Astrocyte (in vitro differentiated cells and primary cell): ENCODE results near the gene ZYG11B. TPM values are rescaled to one million over a fixed set of nuclear protein-coding genes. Genes with fewer than 3 reads are reported as not detected.

ENCODE experiments used
- DNase-seq: peaks from one replicate; pipeline ENCODE4 v3.0.0-alpha.2; 2010; ENCODE audit warnings: low read depth
- FAIRE-seq: peaks from 2 replicates; lab custom pipeline; 2011; peaks lifted over from hg19 to GRCh38; lab: Jason Lieb, UNC
- H2AFZ ChIP-seq: 2 replicates; pipeline ENCODE4 v1.6.0; 2012; ENCODE audit warnings: low read depth, low read length, inconsistent platforms
- H3K27ac ChIP-seq: 2 replicates; pipeline ENCODE4 v1.5.1; 2011; ENCODE audit warnings: low read depth, low read length, inconsistent platforms
- H3K27me3 ChIP-seq: 2 replicates; pipeline ENCODE4 v1.6.0; 2011; ENCODE audit warnings: low read length, inconsistent platforms; ENCODE audit not compliant: insufficient read depth
- H3K36me3 ChIP-seq: 2 replicates; pipeline ENCODE4 v1.5.1; 2011; ENCODE audit warnings: low read length, inconsistent platforms; ENCODE audit not compliant: insufficient read depth
- H3K4me1 ChIP-seq: 2 replicates; pipeline ENCODE4 v1.5.1; 2011; ENCODE audit warnings: low read length, inconsistent platforms; ENCODE audit not compliant: insufficient read depth
- H3K4me2 ChIP-seq: 2 replicates; pipeline ENCODE4 v1.6.0; 2012; ENCODE audit warnings: low read length, inconsistent platforms
- H3K4me3 ChIP-seq: 2 replicates; pipeline ENCODE4 v1.5.1; 2011; ENCODE audit warnings: low read depth, mild to moderate bottlenecking, low read length, inconsistent platforms; ENCODE audit not compliant: insufficient read depth
- H3K79me2 ChIP-seq: 2 replicates; pipeline ENCODE4 v1.6.0; 2012; ENCODE audit warnings: mild to moderate bottlenecking, low read length, inconsistent platforms; ENCODE audit not compliant: insufficient read depth
- H3K9ac ChIP-seq: 2 replicates; pipeline ENCODE4 v1.6.0; 2012; ENCODE audit warnings: mild to moderate bottlenecking, low read length, inconsistent platforms
- H3K9me3 ChIP-seq: 2 replicates; pipeline ENCODE4 v1.5.1; 2012; ENCODE audit warnings: low read depth, mild to moderate bottlenecking, low read length, inconsistent platforms; ENCODE audit not compliant: insufficient read depth
- H4K20me1 ChIP-seq: 2 replicates; pipeline ENCODE4 v1.6.0; 2012; ENCODE audit warnings: low read length, inconsistent platforms; ENCODE audit not compliant: insufficient read depth
- H3K27ac Mint-ChIP-seq: one replicate; pipeline ENCODE4 v1.8.0; 2021; ENCODE audit warnings: mild to moderate bottlenecking, mixed read lengths; ENCODE audit not compliant: unreplicated experiment
- H3K27me3 Mint-ChIP-seq: one replicate; pipeline ENCODE4 v1.8.0; 2021; ENCODE audit warnings: low read depth, mixed read lengths; ENCODE audit not compliant: unreplicated experiment
- H3K36me3 Mint-ChIP-seq: one replicate; pipeline ENCODE4 v1.8.0; 2021; ENCODE audit warnings: low read depth, mixed read lengths; ENCODE audit not compliant: unreplicated experiment
- H3K4me1 Mint-ChIP-seq: one replicate; pipeline ENCODE4 v1.8.0; 2021; ENCODE audit warnings: low read depth, mixed read lengths; ENCODE audit not compliant: unreplicated experiment
- H3K4me3 Mint-ChIP-seq: one replicate; pipeline ENCODE4 v1.8.0; 2021; ENCODE audit warnings: mild to moderate bottlenecking, moderate library complexity, mixed read lengths; ENCODE audit not compliant: unreplicated experiment
- H3K9me3 Mint-ChIP-seq: one replicate; pipeline ENCODE4 v1.8.0; 2021; ENCODE audit warnings: mild to moderate bottlenecking, mixed read lengths; ENCODE audit not compliant: unreplicated experiment
- EZH2 ChIP-seq: IDR thresholded peaks from 2 replicates; pipeline ENCODE4 v1.6.1; 2012; ENCODE audit warnings: mild to moderate bottlenecking, low read length, inconsistent platforms; ENCODE audit not compliant: insufficient read depth
- total RNA-seq: library from RNA; stranded (reverse); gene quantifications from 2 replicates; pipeline ENCODE4 v1.2.1, GENCODE V29; 2021
- TF ChIP-seq, protein P1 (sequence below): IDR thresholded peaks from 2 replicates; pipeline ENCODE4 v1.5.1; 2011; ENCODE audit warnings: low read depth, mild to moderate bottlenecking, inconsistent platforms, low read length, moderate library complexity; ENCODE audit not compliant: insufficient read depth

Gene ZYG11B
- total RNA-seq, 1 donor from 2014 or later, result 22.1 TPM

GRCh38 chr1:52850951-52851350 is 124.7 kb downstream of the ZYG11B start:
- H3K4me3 Mint-ChIP-seq, result no peak overlapping the region
- no peaks in the 10 kb centered on the region for H3K9me3 Mint-ChIP-seq
- no peak overlapping the region for H3K4me2 ChIP-seq
- no peak for TF ChIP-seq EZH2
- TF ChIP-seq, protein P1, sequence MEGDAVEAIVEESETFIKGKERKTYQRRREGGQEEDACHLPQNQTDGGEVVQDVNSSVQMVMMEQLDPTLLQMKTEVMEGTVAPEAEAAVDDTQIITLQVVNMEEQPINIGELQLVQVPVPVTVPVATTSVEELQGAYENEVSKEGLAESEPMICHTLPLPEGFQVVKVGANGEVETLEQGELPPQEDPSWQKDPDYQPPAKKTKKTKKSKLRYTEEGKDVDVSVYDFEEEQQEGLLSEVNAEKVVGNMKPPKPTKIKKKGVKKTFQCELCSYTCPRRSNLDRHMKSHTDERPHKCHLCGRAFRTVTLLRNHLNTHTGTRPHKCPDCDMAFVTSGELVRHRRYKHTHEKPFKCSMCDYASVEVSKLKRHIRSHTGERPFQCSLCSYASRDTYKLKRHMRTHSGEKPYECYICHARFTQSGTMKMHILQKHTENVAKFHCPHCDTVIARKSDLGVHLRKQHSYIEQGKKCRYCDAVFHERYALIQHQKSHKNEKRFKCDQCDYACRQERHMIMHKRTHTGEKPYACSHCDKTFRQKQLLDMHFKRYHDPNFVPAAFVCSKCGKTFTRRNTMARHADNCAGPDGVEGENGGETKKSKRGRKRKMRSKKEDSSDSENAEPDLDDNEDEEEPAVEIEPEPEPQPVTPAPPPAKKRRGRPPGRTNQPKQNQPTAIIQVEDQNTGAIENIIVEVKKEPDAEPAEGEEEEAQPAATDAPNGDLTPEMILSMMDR, result no peak
- DNase-seq, result no peak
- H3K36me3 ChIP-seq, result no peaks in the 10 kb centered on the region
- no peaks in the 10 kb centered on the region for H3K9me3 ChIP-seq
- H3K36me3 Mint-ChIP-seq, result no peaks in the 10 kb centered on the region
- no peaks in the 10 kb centered on the region for H4K20me1 ChIP-seq
- H3K27ac Mint-ChIP-seq, result no peak overlapping the region
- H3K4me1 ChIP-seq, result no peaks in the 10 kb centered on the region
- H3K4me1 Mint-ChIP-seq, result no peaks in the 10 kb centered on the region
- H2AFZ ChIP-seq, result no peak overlapping the region
- H3K4me3 ChIP-seq, result no peak overlapping the region
- no peaks in the 10 kb centered on the region for H3K27me3 ChIP-seq
- FAIRE-seq, result no peak
- no peak overlapping the region for H3K27ac ChIP-seq
- H3K27me3 Mint-ChIP-seq, result peaks cover 4% of the 10 kb centered on the region
- H3K79me2 ChIP-seq, result no peaks in the 10 kb centered on the region
- no peak overlapping the region for H3K9ac ChIP-seq

DNA sequence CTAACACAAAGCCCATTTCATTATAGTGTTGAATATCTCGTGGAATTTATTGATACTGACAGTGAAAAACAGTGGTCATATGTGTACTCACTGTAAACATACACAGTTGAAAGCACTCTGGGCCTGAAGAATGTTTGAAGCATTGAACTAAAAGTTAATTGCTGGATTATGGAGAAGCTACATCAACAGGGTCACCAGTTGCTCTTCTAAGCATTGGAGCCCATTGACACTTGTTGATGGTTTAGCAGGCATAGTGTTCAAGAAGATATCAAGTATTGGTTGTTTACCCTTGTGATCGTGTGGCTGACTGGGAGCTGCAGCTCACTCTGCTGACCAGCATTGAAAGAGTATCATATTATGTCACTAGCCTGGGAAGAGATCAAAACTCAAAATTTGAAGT is 126.6 kb downstream of the ZYG11B start:
- H3K9me3 Mint-ChIP-seq, result no peaks in the 10 kb centered on the region
- FAIRE-seq (no peak), DNase-seq (no peak)
- no peak overlapping the region for H3K4me2 ChIP-seq
- H3K27me3 ChIP-seq, result no peaks in the 10 kb centered on the region
- no peaks in the 10 kb centered on the region for H4K20me1 ChIP-seq
- H2AFZ ChIP-seq, result no peak overlapping the region
- no peaks in the 10 kb centered on the region for H3K79me2 ChIP-seq
- no peak overlapping the region for H3K9ac ChIP-seq
- no peak overlapping the region for H3K4me3 ChIP-seq
- no peaks in the 10 kb centered on the region for H3K9me3 ChIP-seq
- H3K27me3 Mint-ChIP-seq, result peaks cover 4% of the 10 kb centered on the region
- H3K36me3 ChIP-seq, result no peaks in the 10 kb centered on the region
- TF ChIP-seq EZH2, result no peak
- TF ChIP-seq, protein P1, result no peak
- no peaks in the 10 kb centered on the region for H3K4me1 ChIP-seq
- no peak overlapping the region for H3K4me3 Mint-ChIP-seq
- H3K27ac Mint-ChIP-seq, result no peak overlapping the region
- no peaks in the 10 kb centered on the region for H3K36me3 Mint-ChIP-seq
- H3K4me1 Mint-ChIP-seq, result no peaks in the 10 kb centered on the region
- no peak overlapping the region for H3K27ac ChIP-seq

DNA sequence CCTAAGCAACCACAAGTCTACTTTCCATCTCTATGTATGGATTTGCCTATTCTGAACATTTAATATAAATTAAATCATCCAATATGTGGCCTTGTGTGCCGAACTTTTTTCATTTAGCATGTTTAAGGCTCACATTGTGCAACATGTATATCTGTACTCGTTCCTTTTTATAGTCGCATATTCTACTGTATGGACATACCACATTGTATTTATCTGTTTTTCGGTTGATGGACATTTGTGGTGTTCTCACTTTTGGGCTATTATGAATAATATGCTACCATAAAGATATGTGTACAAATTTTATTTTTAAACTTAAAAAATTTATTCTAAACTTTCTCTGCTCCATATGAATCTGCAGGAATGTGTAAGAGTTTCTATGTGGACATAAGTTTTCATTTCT is 129.3 kb downstream of the ZYG11B start:
- DNase-seq (no peak), FAIRE-seq (no peak)
- no peaks in the 10 kb centered on the region for H3K4me1 ChIP-seq
- H3K27ac ChIP-seq, result no peak overlapping the region
- H3K9me3 ChIP-seq, result no peaks in the 10 kb centered on the region
- no peaks in the 10 kb centered on the region for H4K20me1 ChIP-seq
- Mint-ChIP-seq H3K9me3 (no peaks in the 10 kb centered on the region), H3K4me3 (no peak overlapping the region), H3K27me3 (peaks cover 4% of the 10 kb centered on the region), H3K4me1 (no peaks in the 10 kb centered on the region), H3K27ac (no peak overlapping the region), H3K36me3 (no peaks in the 10 kb centered on the region)
- no peak overlapping the region for H3K4me2 ChIP-seq
- no peaks in the 10 kb centered on the region for H3K79me2 ChIP-seq
- H3K4me3 ChIP-seq, result no peak overlapping the region
- TF ChIP-seq, protein P1, result no peak
- no peak for TF ChIP-seq EZH2
- no peak overlapping the region for H3K9ac ChIP-seq
- H3K36me3 ChIP-seq, result no peaks in the 10 kb centered on the region
- no peaks in the 10 kb centered on the region for H3K27me3 ChIP-seq
- no peak overlapping the region for H2AFZ ChIP-seq
